T-helper 1 cell treated with Interleukin-12 subunit alpha and Interleukin-12 subunit beta and Interleukin-4 antibody, amounts not matched to agents 30 ng/mL and 1 ng/mL, for 36 hours (primary cell): ENCODE data around the gene LTF. TPM values are rescaled to one million over a fixed set of nuclear protein-coding genes. Genes with fewer than 3 reads are reported as not detected.
"Not testable (repeated sequence)": the region's sequence is repeated elsewhere in the genome, so short reads cannot be mapped to it uniquely, and the experiment has no call there.

ENCODE experiments used
- intact Hi-C: fragments of 100-400 bp; cut with micrococcal nuclease; formaldehyde crosslinking; loops from one replicate; pipeline ENCODE4 v1.15.1; 2024
- total RNA-seq: library from RNA; stranded (reverse); gene quantifications from 2 replicates; pipeline ENCODE4 v1.2.3, GENCODE V29; 2022

LTF gene
- total RNA-seq, 1 donor from 2014 or later, result not detected

DNA sequence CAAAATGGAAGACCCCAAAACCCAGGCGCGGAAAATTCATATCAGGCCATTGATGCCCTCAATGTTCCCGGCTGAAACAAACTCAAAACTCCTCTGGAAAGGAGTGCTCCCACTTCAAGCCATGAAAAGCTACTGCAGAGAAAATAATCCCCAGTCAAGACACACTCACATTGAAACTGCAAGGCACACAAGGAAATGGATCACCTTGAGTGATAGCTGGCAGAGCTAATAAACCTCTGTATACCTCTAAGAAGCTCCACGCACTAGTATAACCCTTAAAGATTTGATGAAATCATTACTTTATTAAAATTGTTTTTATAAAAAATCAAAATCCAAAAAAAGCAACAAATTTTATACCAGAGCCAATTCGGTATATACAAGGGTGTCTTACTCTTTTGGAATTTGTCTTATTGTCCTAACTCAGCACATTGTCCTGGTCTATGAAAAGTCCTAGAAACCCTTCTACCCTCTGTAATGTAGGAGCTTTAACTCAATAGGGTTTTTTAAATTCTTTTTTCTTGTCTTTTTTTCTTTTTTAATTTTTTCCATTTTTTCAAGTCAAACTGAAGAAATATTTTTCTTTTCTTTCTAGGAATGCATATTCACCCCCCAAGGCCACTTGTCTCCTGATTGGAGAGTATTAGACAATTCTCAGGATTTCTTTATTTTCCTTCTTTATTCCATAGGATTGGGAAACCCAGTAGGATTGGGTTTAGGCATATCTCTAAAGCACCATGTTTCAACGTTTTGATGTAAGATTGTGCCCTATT lies 66.3 kb downstream of the LTF start:
- intact Hi-C loops, result no loop called here

DNA sequence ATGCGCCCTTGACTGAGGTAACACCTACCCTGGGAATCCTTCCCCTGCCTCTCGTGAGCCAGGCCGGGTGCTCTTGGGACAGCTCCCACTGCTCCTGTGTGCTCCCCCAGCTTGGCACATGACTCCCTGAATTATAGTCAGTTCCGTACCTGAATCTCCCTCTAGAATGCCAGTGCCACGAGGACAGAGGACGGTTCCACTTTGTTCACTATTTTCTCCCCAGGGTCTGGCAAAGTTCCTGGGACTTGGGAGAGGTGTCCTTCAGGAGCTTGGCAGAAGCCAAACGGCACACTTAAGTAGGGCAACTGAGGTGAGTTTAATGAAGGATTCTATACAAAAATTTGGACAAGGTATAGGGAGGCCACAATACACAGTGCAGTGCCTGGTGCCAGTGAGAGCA lies 67.6 kb downstream of the LTF start:
- intact Hi-C loops, result no loop called here

DNA sequence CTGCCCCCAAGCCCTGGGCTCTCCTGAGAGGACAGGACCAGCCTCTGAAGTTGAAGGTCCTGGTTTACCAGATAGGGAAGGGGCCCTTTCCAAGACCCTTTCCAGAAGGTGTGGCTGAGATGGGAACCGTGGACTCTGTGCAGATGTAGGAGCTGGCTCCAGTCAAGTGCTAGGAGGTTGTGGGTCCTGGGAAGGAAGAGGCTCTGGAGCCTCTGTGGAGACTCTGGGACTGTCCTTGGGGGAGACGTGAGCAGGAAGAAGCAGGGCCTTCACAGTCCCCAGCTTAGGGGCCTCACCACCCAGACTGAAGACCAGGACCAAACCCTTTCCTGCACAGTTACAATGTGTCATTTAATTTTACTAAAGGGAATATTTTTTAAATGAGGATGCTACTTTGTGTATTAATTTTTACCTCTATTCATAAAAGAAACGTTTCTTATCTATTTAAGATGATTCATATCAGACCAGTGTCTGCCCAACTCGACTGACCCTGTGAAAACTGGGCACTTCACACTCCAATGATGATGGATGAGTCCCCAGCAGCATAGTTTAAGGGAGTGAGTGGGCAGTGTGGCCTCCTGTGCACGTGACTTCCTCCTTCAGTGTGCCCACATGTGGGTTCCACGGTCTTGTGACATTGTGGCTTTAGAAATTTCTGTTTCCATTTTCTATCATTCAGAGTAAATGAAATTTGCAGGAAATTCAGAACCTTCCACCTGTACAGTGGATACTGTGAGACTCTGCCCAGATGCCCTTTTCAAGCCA lies 68.8 kb downstream of the LTF start:
- intact Hi-C loops, result no loop called here

DNA sequence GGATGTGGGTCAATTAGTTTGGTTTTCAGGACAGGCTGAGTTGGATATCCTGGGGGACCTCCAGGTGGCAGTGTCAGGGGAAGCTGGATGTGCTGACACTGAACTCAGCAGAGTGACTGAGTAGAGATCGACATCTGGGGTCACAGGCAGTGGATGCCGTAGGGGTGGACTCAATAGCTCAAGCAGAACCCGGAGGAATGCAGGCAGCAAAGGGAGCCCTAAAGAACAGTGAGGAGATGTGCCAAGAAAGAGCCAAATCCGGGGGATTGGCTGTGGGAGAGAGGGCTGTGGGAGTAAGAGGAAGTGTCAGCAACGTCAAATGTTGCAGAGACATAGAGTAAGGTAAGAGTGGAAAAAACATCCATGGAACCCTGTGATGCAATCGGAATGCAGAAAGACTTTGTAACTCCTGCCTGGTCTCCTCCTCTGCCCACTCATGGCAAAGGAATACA lies 69.5 kb downstream of the LTF start:
- intact Hi-C loops, result no loop called here

DNA sequence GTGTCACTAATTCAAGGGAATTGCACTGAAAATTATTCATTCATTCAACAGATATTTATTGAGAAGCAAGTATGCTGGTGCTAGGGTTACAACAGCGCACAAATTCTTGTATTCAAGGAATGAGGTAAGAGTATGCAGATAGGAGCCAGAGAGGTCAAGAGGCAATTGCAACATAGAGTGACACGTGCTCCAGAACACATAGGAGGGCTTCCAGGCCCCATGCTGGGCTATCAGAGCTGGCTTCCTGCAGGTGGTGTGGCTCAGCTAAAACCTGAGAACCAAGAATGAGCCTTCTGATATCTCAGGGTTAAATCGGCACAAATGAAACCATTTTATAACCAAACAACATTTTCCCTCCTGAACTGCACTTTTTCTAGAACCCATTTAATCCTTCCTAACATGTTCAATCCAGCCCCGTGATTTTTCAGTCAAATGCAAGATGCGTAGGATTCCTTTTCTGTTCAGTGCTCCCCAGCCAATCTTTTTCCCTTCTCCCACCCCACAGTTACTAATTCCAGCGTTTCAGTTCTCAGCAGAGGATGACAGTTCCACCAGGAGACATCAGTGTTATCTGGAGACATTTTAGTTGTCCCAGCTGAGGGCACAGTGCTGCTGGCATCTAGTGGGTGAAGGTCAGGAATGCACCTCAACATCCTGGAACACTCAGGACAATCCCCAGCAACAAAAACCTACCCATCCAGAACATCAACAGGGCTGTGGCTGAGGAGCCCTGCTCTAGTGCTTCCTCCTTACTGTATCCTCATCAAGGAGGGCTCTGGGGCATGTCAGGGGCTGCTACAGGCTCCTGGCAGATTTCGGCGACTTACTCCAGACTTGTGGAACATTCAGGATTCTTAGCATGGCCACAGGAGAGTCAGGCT lies 70.9 kb downstream of the LTF start:
- intact Hi-C loops, result no loop called here

DNA sequence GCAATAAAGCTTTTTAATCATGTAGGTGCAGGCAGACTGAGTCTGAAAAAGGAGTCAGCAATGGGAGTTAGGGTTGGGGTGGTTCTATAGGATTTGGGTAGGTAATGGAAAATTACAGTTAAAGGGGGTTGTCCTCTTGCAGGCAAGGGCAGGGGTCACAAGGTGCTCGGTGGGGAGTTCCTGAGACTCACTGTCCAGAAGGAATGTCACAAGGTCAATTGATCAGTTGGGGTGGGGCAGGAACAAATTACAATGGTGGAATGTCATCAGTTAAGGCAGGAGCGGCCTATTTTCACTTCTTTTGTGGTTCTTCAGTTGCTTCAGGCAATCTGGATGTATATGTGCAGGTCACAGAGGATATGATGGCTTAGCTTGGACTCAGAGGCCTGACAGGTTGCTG lies 71.7 kb downstream of the LTF start:
- intact Hi-C loops, result no loop called here

DNA sequence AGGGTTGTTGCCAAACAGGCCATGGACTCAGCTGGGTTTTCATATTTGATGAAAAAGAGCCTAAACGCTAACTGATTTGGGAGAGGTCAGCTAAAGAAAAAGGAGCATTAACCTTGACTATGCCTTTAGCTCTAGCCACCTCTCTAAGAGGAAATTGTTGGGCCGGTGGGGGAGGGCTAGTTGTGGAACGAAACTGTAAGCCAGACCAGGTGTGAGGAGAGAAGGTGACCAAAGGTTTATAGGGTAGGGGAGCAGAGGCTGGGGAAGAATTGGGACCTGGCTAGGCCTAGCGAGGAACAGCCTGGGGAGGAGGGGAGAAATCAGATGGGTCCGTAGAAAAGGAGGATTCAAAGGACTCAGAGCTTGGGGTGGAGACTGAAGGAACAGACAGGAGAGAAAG lies 73.2 kb downstream of the LTF start:
- intact Hi-C loops, result not testable (repeated sequence)

DNA sequence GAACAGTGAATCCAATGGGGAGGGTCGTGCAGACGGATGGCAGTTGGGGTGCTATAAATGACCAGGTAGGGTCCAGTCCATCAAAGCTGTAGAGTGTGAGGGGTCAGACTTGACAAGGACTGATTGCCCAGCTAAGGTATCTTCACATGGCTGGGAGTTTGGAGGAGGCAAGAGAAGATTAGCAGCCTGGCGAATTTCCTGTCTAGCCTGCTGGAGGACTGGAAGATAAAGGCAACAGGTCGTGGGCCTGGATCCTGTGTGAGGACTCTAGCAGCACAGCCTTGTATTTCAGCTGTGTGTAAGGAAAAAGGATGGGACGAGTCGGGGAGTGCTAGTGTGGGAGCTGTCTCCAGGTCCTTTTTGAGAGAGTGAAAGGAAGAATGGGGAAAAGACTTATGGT lies 75.4 kb downstream of the LTF start:
- intact Hi-C loops, result no loop called here

DNA sequence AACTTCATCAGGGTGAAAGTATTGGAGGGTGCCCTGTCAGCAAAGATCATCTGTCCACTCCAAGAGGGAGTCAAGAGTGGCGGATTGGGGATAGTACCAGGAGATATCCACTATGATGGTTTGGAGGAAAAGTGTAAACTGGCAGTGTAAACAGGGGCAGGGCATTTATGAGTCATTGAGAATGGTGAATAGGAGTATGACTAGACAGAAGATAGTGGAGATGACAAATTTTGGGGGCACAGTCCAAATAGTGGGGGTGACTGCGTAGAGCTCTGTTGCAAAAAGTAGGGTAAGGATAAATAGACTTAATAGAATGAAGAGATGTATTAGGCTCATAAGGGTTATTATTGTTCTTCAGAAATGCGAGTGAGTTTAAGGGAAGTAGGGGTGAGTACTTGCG lies 75.9 kb downstream of the LTF start:
- intact Hi-C loops, result not testable (repeated sequence)

DNA sequence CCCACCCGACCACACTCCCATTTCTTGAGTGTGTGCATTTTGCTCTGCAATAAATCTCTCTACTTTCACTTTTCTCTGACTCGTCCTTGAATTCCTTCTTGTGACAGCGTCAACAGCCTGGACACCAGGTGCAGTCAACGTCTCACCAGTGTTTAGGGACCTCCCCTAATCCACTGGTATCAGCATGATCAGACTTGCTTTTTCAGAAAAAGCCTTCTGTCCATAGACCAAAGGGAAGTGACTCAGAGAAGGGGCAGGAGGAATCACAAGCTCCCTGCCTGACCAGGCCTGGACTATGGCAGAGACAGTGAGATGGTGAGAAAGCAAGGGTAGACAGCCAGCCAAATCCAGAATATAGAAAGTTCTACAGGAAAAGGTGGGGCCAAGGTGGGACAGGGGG lies 78.5 kb downstream of the LTF start:
- intact Hi-C loops, result no loop called here

Other genes starting within 250 kb of the LTF start
- gene CCR3, start 222.4 kb downstream of the LTF start, total RNA-seq, result 0.24 and 0.27 TPM in 2 replicates
- 80.8 and 82.8 TPM in 2 replicates for gene CCR2, start 110.8 kb downstream of the LTF start, total RNA-seq
- gene CCR5, start 94.0 kb downstream of the LTF start, total RNA-seq, result 54.3 and 60.8 TPM in 2 replicates
- 6.0 and 6.8 TPM in 2 replicates for gene CCRL2, start 57.6 kb downstream of the LTF start, total RNA-seq
- not detected in 2 replicates for gene RTP3, start 33.1 kb upstream of the LTF start, total RNA-seq
- 0.12 and 0.15 TPM in 2 replicates for gene LRRC2, start 101.4 kb upstream of the LTF start, total RNA-seq
- not detected in 2 replicates for gene FAM240A, start 147.6 kb upstream of the LTF start, total RNA-seq
- 1.6 and 1.9 TPM in 2 replicates for gene ALS2CL, start 228.8 kb upstream of the LTF start, total RNA-seq
- gene TMIE, start 236.5 kb upstream of the LTF start, total RNA-seq, result not detected in 2 replicates